Dermis microvascular lymphatic vessel endothelial cell (primary cell): ENCODE results near the gene TENM3. TPM values are rescaled to one million over a fixed set of nuclear protein-coding genes. Genes with fewer than 3 reads are reported as not detected.

Experiments used
- DNase-seq, 2 donors: peaks; one replicate each; pipeline versions ENCODE4 v3.0.0 to v3.0.0-alpha.2; 2010; ENCODE audit warnings: low read depth in 2 of 2
- total RNA-seq: library from RNA; depleted of rRNA; stranded (reverse); fragments of >200 nt; gene quantifications from 2 replicates; pipeline ENCODE4 v1.2.1, GENCODE V29; 2014

Gene TENM3
- total RNA-seq, 1 donor from 2014 or later: 10.3 TPM

DNA sequence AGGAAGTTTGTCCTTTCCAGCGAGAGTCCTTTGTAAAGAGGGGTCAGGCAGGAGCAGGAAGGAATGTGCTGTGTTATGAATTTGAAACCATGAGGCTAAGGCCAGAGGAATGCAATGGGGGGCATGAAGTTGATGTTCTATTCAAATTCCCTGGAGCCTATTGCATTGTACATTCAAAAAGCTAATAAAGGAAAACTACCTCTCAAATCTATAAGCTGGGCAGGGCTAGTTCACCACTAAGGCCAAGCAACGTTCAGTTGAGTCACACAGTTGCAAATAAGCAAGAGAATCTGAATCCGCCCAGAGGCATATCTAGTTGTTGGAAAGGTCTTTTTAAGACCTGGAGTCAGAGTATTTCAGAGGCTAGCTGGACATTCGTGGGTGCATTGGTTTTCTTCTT is 525.6 kb downstream of the TENM3 start:
- peak in 1 of 2 donors; percentile 4 for DNase-seq

DNA sequence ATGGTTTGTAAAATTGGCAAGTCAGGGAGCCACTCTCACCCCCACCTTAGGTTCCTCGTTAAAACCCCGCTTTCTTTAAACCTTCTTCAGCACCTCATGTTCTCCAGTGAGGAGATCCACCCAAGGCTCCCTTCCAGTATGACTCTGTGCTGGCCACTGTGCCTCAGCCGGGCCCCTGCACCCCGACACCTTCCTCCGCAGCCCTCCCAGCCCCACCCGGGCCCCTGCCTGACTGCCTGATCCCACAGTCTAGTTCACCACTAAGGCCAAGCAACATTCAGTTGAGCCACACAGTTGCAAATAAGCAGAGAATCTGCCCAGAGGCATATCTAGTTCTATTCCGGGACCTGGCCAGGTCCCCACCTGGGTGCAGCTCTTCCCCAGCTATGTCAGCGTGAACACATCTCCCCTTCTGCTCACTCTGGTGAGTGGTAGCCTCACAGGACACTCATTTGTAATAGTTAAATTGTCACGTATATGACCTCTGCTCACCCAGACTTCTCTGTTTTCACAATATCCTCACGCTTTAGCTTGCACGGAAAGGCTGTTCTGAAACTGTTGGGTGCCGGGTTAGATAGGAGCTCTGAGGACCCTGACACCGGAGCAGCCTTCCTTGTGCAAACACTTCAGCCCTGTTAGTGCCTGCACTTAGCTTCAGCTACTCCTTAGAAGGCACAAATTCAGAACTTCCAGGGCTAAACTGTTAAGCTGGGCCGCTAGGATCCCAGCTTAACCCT is 527.2 kb downstream of the TENM3 start:
- no peak for DNase-seq

DNA sequence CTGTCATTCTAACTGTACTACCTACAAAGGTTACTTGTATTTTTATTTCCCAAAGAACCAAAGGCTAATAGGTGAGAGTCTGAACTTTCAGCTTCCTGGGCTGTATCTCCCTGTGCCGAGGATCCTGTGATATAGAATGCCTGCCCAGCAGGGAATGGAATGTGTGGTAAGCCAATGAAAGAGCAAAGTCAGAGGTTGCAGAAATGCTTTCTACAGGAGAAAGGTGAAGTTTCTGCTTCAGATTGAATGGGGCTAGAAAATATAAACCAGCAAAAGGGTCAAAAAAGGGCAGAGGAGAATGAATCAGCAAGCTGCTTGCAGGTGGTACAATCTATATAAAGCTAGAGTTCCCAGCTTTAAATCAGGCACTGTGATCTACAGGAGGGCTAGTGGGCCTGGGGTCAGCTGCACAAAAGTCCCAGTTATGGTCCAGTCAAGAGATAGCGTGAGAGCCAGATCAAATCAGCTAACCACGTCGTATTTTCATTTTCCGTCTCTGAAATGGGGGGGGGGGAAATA is 527.9 kb downstream of the TENM3 start:
- DNase-seq: no peak

- no peak for DNase-seq
Observed at GRCh38 chr4:182775075-182775474, 531.9 kb downstream of the TENM3 start.

- DNase-seq: no peak
Observed at GRCh38 chr4:182776376-182777105, 533.3 kb downstream of the TENM3 start.

DNA sequence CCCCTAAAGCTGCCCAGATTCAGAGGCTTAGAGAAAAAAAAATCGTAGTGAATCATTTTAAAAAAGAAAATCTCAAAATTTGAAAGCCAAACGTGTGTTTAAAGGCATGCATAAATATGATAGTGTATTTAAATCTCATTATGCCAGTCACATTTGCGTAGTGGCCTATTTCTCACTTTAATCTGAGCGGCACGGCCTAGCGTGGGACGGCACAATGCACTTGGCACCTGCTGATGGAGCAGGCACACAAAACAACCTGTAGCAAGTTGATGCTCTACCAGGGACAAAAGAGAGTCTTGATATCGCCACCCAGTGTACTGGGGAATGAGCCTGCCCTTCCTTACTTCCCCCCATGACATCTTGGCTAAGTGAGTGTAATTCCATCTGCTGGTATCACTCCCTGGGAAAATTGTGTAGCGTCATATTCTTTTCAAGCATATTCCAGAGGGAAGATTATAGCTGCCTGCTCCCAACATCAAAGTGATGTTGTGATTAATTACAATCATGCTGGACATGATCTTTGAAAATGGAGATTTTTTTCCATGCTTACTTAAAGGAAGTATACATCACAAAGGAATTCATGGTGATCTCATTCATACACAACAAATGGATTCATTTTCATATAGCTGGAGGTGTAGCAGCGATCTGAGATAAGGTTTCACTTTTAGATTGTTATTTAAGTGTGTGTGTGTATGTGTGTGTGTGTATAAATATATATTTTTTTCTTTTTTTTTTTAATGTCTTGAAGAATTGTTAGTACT is 535.2 kb downstream of the TENM3 start:
- no peak for DNase-seq

DNA sequence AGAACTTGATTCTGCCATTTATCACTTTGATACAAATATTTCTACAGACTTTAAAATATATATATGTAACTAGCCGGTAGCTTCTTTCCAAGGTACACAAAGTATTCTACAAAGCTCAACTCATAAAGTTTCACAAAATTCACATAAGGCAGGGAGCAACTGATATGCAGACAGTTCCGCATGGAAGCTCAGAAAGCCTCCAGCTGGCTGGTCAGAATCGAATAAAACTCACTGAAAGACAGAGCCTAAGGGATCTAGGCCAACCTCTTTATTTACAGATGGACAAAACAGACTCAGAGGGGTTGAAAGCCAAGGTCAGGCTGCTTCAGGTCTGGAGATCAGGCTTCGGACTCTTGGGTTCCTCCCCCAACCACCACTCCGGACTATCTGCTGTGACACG is 543.8 kb downstream of the TENM3 start:
- DNase-seq: no peak

GRCh38 chr4:182788201-182788600 is 545.0 kb downstream of the TENM3 start:
- no peak for DNase-seq

- no peak for DNase-seq
Observed at GRCh38 chr4:182789529-182789928, 546.3 kb downstream of the TENM3 start.

DNA sequence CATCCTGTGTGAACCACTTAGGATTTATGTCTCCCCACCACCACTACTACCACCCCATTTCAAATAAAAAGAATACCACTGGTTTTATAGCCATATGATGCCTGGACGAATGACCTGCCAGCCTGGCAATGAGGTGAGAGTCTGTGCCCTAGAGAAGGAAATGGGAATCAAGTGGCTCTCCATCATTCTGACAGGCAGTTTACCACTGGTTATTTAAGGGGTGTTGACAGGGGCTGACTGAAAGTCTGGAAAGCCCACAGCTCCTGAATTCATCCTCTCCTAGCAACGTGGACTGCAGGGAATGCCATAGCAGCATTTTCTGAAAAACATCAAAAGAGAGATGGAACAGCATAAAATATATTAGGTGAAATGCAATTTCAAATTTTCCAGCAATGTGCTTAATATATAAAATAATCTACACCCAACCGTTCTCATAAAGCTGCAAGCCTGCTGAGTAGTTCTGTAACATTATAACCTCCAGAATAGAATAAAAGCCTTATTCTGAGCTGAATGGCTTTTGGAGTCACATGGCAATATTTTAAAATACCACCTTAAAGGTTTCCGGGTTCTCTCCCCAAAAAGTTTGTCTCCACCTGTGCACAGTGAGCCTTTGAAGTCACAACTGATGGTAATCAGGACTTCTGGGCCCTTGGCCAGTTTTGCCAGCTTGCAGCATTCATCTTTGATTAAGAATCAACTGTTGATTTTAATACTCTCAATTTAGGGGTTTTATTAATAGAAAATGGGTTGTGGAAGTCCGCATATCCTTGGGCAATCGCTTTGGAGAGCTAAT is 552.4 kb downstream of the TENM3 start:
- DNase-seq: no peak

- DNase-seq: no peak
Observed at GRCh38 chr4:182799515-182800215, 556.5 kb downstream of the TENM3 start.

GRCh38 chr4:182800216-182800515 is 557.0 kb downstream of the TENM3 start:
- peak in 1 of 2 donors; percentile 17 for DNase-seq

- no peak for DNase-seq
Observed at GRCh38 chr4:182801636-182802035, 558.4 kb downstream of the TENM3 start.

DNA sequence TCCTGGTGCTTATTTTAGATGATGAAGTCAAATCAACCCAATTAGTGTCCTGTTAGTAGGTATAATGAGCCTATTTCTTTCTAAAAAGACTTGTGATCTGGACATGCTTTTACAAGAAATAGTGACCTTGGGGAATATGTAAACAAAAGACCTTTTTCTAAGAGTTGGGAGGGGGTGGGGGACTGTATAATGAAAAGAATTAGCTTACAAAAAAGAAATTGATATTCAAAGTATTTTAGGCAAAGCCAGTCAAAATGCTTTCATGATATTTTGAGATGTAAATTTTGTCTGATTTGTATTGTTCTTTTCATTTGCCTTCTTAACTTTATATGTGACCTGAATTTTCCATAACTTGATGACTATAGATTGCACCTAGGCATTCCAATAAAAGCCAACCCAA is 559.4 kb downstream of the TENM3 start:
- no peak for DNase-seq

DNA sequence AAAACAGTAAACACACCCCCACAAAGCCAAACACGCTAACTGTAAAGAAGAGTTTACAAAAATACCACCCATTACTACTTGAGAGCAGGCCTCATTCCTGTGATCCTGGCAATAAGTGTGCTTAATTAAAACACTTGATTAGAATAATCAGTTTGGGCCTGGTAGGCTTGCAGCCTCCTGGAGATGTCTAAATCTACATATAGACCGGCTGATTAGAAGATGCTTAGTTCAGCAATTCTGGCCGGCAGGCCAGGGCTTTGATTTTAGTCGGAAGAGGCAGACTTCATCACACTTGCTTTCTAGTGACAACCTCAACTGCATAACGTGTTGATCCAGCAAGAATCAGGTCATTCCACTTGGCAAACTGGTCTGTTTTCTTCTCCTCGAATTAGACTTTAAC is 560.0 kb downstream of the TENM3 start:
- no peak for DNase-seq

- DNase-seq: no peak
Observed at GRCh38 chr4:182804131-182804530, 560.9 kb downstream of the TENM3 start.

DNA sequence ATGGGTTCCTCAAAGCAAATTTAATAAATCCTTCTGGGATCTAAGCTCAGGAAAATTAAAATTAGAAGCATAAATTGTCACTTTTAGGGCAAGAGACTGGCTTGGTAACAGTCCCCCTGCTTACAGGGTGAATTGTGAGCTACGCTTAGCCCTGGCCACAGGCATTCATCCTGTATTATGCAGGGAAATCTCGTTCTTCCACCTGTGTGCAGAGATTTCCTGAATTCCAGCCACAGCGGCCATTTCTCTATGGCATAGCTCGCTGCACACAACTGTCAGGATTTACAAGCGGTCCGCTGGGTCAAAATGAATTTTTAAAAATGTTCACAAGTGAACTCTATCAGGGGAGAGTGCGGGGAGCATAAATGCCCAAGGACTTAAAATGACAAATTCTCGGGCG is 562.1 kb downstream of the TENM3 start:
- no peak for DNase-seq

DNA sequence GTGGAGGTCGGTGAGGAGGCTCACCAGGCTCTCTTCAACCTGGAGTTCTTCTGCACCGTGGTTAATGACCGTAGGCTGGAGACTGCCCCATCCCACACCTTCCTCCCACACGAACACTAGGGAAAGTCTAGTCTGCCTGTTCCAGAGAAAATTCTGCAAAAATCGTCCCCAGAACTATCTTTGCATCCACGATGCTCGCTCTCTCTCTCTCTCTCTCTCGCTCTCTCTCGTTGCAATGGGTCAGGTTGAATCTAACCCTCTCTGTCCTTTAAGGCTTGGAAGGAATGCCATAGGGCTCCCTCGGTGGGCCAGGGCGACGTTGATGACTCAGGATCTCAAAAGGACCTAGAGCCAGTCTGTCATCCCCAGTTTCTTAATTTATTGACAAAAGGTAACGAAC is 562.5 kb downstream of the TENM3 start:
- DNase-seq: no peak

- peak; percentile 51 to 77 for DNase-seq
Observed at GRCh38 chr4:182806259-182807252, 563.4 kb downstream of the TENM3 start.

GRCh38 chr4:182807346-182807745 is 564.1 kb downstream of the TENM3 start:
- no peak for DNase-seq
